HepG2 (cell line): Measurements from ENCODE around the gene DYNC1LI1. TPM values are rescaled to one million over a fixed set of nuclear protein-coding genes. Genes with fewer than 3 reads are reported as not detected.

Source experiments
- ATAC-seq: fragments of 200-7000 bp; cut with Tn5 transposase; 3 replicates; pipeline ENCODE4 v1.9.1; 2020; ENCODE audit warnings: mild to moderate bottlenecking, moderate library complexity
- BruUV-seq: library from RNA; stranded (reverse); fragments of 400-500 nt; replicated peaks from 2 replicates; lab custom pipeline; 2021; lab: Mats Ljungman, UMichigan
- CTCF ChIA-PET: fragments of 300-600 bp; formaldehyde crosslinking; extraction: SDS; loops from one replicate; lab custom pipeline; 2021; ENCODE audit warnings: low total read pairs, inconsistent platforms, low intra/inter-chr PET ratio; lab: Yijun Ruan, JAX
- POLR2A ChIA-PET: fragments of 350-600 bp; sonication (Branson Sonifier 250); formaldehyde crosslinking; loops from one replicate; lab custom pipeline; 2020; ENCODE audit warnings: antibody characterized with exemption, inconsistent platforms; lab: Yijun Ruan, JAX
- DNase-seq: peaks from one replicate; pipeline ENCODE4 v3.0.0-alpha.2; 2015; ENCODE audit warnings: low spot score
- FAIRE-seq: peaks from 3 replicates; lab custom pipeline; 2011; peaks lifted over from hg19 to GRCh38; lab: Jason Lieb, UNC
- H2AFZ ChIP-seq: one replicate; pipeline ENCODE4 v1.6.1; 2011; ENCODE audit warnings: low read length, inconsistent platforms
- H3K27ac ChIP-seq: fragments of 300-600 bp; 3 replicates; pipeline ENCODE4 v1.8.0; 2011; ENCODE audit warnings: mixed run types, mild to moderate bottlenecking, mixed read lengths, low read length, inconsistent platforms; ENCODE audit not compliant: insufficient read depth; ENCODE audit errors: extremely low read length
- H3K27me3 ChIP-seq, 2 experiments: fragments of 200-600 bp in 1 of 2; 2 replicates in 1 of 2; 3 replicates in 1 of 2; pipeline versions ENCODE4 v1.6.0 to v1.8.0; 2011; ENCODE audit warnings: low read length in 2 of 2, mild to moderate bottlenecking in 2 of 2, moderate library complexity in 2 of 2, inconsistent platforms in 1 of 2; ENCODE audit not compliant: insufficient read depth in 2 of 2, control insufficient read depth in 1 of 2
- H3K36me3 ChIP-seq, 2 experiments: fragments of 200-600 bp in 1 of 2; replicated peaks in 1 of 2; 2 replicates in 1 of 2; 3 replicates in 1 of 2; pipeline versions ENCODE4 v1.5.1 to v1.8.0; 2011; ENCODE audit warnings: low read length in 2 of 2, inconsistent platforms in 1 of 2; ENCODE audit not compliant: insufficient read depth in 2 of 2, control insufficient read depth in 1 of 2
- H3K4me1 ChIP-seq: 2 replicates; pipeline ENCODE4 v1.5.1; 2012; ENCODE audit warnings: low read length, inconsistent platforms; ENCODE audit not compliant: insufficient read depth
- H3K4me2 ChIP-seq: 2 replicates; pipeline ENCODE4 v1.6.0; 2011; ENCODE audit warnings: low read depth, low read length, inconsistent platforms
- H3K4me3 ChIP-seq, 3 experiments: fragments of 200-600 bp in 1 of 3; sonication (generic), shearing (Covaris generic) in 1 of 3; replicated peaks in 1 of 3; 2 replicates each; pipeline ENCODE4 v1.5.1; 2011 to 2016; ENCODE audit warnings: low read length in 3 of 3, inconsistent platforms in 2 of 3, low read depth in 2 of 3, mild to moderate bottlenecking in 2 of 3, control low read depth in 1 of 3, mixed read lengths in 1 of 3; ENCODE audit not compliant: insufficient read depth in 1 of 3
- H3K79me2 ChIP-seq: one replicate; pipeline ENCODE4 v1.6.1; 2011; ENCODE audit warnings: low read length, inconsistent platforms; ENCODE audit not compliant: insufficient read depth
- H3K9ac ChIP-seq: 2 replicates; pipeline ENCODE4 v1.6.0; 2011; ENCODE audit warnings: mild to moderate bottlenecking, low read depth, low read length, inconsistent platforms; ENCODE audit not compliant: insufficient read depth
- H3K9me3 ChIP-seq: 2 replicates; pipeline ENCODE4 v1.5.1; 2012; ENCODE audit warnings: mild to moderate bottlenecking, low read length
- H4K20me1 ChIP-seq: 2 replicates; pipeline ENCODE4 v1.6.0; 2011; ENCODE audit warnings: inconsistent platforms, mild to moderate bottlenecking, low read length, moderate library complexity; ENCODE audit not compliant: insufficient read depth
- ATF7 ChIP-seq, 2 experiments: fragments of 450-650 bp in 1 of 2; sonication (generic) in 1 of 2; formaldehyde crosslinking in 1 of 2; IDR thresholded peaks; 2 replicates each; pipeline versions ENCODE4 v1.4.0 to v1.6.1; 2016 to 2020; ENCODE audit warnings: antibody characterized with exemption in 1 of 2, mild to moderate bottlenecking in 1 of 2, missing genetic modification reagents in 1 of 2
- GMEB2 ChIP-seq: IDR thresholded peaks from 2 replicates; pipeline ENCODE4 v1.6.1; 2016; ENCODE audit warnings: missing biosample characterization, missing genetic modification reagents, low read depth
- HNF1A ChIP-seq, 2 experiments: sonication (generic) in 1 of 2; formaldehyde crosslinking in 1 of 2; IDR thresholded peaks; 2 replicates each; pipeline versions ENCODE4 v1.4.0 to v1.6.1; 2016 to 2020; ENCODE audit warnings: borderline replicate concordance in 1 of 2, low read depth in 1 of 2, mild to moderate bottlenecking in 1 of 2, missing genetic modification reagents in 1 of 2
- KAT7 ChIP-seq: IDR thresholded peaks from 2 replicates; pipeline ENCODE4 v1.6.1; 2018; ENCODE audit warnings: borderline replicate concordance, missing compliant biosample characterization
- KLF12 ChIP-seq: sonication (generic); formaldehyde crosslinking; IDR thresholded peaks from 2 replicates; pipeline ENCODE4 v1.4.0; 2020; ENCODE audit warnings: missing genetic modification reagents, borderline replicate concordance
- MAF1 ChIP-seq: sonication (generic); formaldehyde crosslinking; IDR thresholded peaks from 2 replicates; pipeline ENCODE4 v1.5.0; 2020; ENCODE audit warnings: missing genetic modification reagents, borderline replicate concordance
- MAFF ChIP-seq: IDR thresholded peaks from 2 replicates; pipeline ENCODE4 v1.6.1; 2011; ENCODE audit warnings: low read depth, low read length, improper control_type of control experiment
- MAFK ChIP-seq, 2 experiments: IDR thresholded peaks in 1 of 2; conservative IDR thresholded peaks in 1 of 2; 2 replicates each; pipeline ENCODE4 v1.6.1; 2011; ENCODE audit warnings: improper control_type of control experiment in 2 of 2, low read length in 2 of 2
- MIER2 ChIP-seq: IDR thresholded peaks from 2 replicates; pipeline ENCODE4 v1.6.1; 2016; ENCODE audit warnings: missing biosample characterization, missing genetic modification reagents
- PCBP1 ChIP-seq: fragments of 200-400 bp; formaldehyde crosslinking; IDR thresholded peaks from 2 replicates; pipeline ENCODE4 v1.6.1; 2017; ENCODE audit warnings: mild to moderate bottlenecking, low read depth, low read length, borderline replicate concordance
- PREB ChIP-seq: sonication (generic); formaldehyde crosslinking; IDR thresholded peaks from 2 replicates; pipeline ENCODE4 v1.4.0; 2020; ENCODE audit warnings: missing genetic modification reagents
- RXRB ChIP-seq: IDR thresholded peaks from 2 replicates; pipeline ENCODE4 v1.6.1; 2016; ENCODE audit warnings: borderline replicate concordance, missing genetic modification reagents, missing compliant biosample characterization
- ZNF260 ChIP-seq: sonication (generic); formaldehyde crosslinking; IDR thresholded peaks from 2 replicates; pipeline ENCODE4 v1.4.0; 2020; ENCODE audit warnings: missing genetic modification reagents, low read depth, mild to moderate bottlenecking, borderline replicate concordance
- ZNF597 ChIP-seq: sonication (generic); formaldehyde crosslinking; IDR thresholded peaks from 2 replicates; pipeline ENCODE4 v1.5.0; 2020; ENCODE audit warnings: missing genetic modification reagents
- whole genome bisulfite sequencing: methylation state at CpG from one replicate; pipeline ENCODE4 v1.1.6; 2017; ENCODE audit warnings: low lambda C conversion rate; 5-methylcytosine and 5-hydroxymethylcytosine counted together
- in situ Hi-C: cut with HindIII; loops from 2 replicates; pipeline ENCODE4 v1.10.0; 2017; ENCODE audit warnings: low pct_unique_long_range_greater_than_20kb; ENCODE audit not compliant: extremely low pct_ligation_motif_present
- intact Hi-C: fragments of 100-400 bp; cut with micrococcal nuclease; formaldehyde crosslinking; loops from one replicate; pipeline ENCODE4 v1.10.0; 2022; ENCODE audit not compliant: unreplicated experiment
- polyA plus RNA-seq, 8 experiments: library from polyadenylated mRNA; depleted of rRNA in 3 of 8; stranded (reverse) in 7 of 8; unstranded in 1 of 8; fragments of >200 nt; fragmentation: Illumina TruSeq in 4 of 8; extraction: Trizol in 4 of 8; gene quantifications; 2 replicates each; pipeline versions ENCODE4 v1.2.1 to v1.2.3, GENCODE V29; 2011 to 2016; ENCODE audit warnings: low read depth in 4 of 8, missing spikeins in 1 of 8, mixed read lengths in 1 of 8; ENCODE audit not compliant: insufficient read depth in 1 of 8
- total RNA-seq, 5 experiments: library from RNA; depleted of rRNA; stranded (reverse); fragments of >200 nt; fragmentation: Illumina TruSeq; extraction: Trizol; gene quantifications; 2 replicates each; pipeline ENCODE4 v1.2.3, GENCODE V29; 2016; ENCODE audit warnings: low read depth in 1 of 5

The DYNC1LI1 gene
- total and polyA plus RNA-seq, 2 of the 13 experiments (the other 11 are each of a cell fraction or from before 2014, with no cell fraction given), result 13.4 to 37.1 TPM

- TF ChIP-seq MAFF, result 0 out of 2 replicates have a peak, but pooled peaks have one; percentile 12
- no peak for TF ChIP-seq ZNF260 (CRISPR knock-in tag)
- TF ChIP-seq MAFK (conservative IDR thresholded peaks at IDR 0.05 in 1 of 2, IDR thresholded peaks at IDR 0.05 in 1 of 2; ENCODE audit: low read length in 2 of 2), result peak; percentile 25 to 59; a peak in 2 of 4 replicates
These were observed 44.9 kb downstream of the DYNC1LI1 start (continued) for GRCh38 chr3:32525720-32526119.

GRCh38 chr3:32522682-32523081 lies 48.0 kb downstream of the DYNC1LI1 start:
- ATAC-seq (no peak), DNase-seq (no peak), FAIRE-seq (no peak)
- WGBS, result 81% methylated on average over 7 of the region's 7 CpGs
- ChIA-PET CTCF (no interaction called here), POLR2A (no interaction called here)
- no peaks in the 10 kb centered on the region for H3K9me3 ChIP-seq
- H2AFZ ChIP-seq, result no peak overlapping the region
- H3K36me3 ChIP-seq, result peaks cover 4 to 9% of the 10 kb centered on the region in 2 experiments; a peak in 3 of 5 replicates
- no TSS peak for BruUV-seq
- no peaks in the 10 kb centered on the region for H4K20me1 ChIP-seq
- no peak overlapping the region for H3K4me3 ChIP-seq
- in situ Hi-C loops, result no loop called here
- no peaks in the 10 kb centered on the region for H3K4me1 ChIP-seq
- intact Hi-C loops, result no loop called here
- no peak overlapping the region for H3K27ac ChIP-seq
- no peaks in the 10 kb centered on the region for H3K27me3 ChIP-seq
- H3K79me2 ChIP-seq, result no peaks in the 10 kb centered on the region
- H3K9ac ChIP-seq, result no peak overlapping the region
- no peak overlapping the region for H3K4me2 ChIP-seq
- TF ChIP-seq ZNF597 (no peak), MAF1 (CRISPR knock-in tag) (no peak), ATF7 (IDR thresholded peaks at IDR 0.05) (no peak), ATF7 (CRISPR knock-in tag; IDR thresholded peaks at IDR 0.05) (no peak), RXRB (CRISPR knock-in tag) (no peak), MIER2 (CRISPR knock-in tag) (no peak), KAT7 (CRISPR knock-in tag) (no peak), GMEB2 (CRISPR knock-in tag) (no peak), KLF12 (CRISPR knock-in tag) (no peak), PREB (CRISPR knock-in tag) (no peak), PCBP1 (no peak), HNF1A (IDR thresholded peaks at IDR 0.05; ENCODE audit: low read depth) (no peak), HNF1A (CRISPR knock-in tag; IDR thresholded peaks at IDR 0.05; ENCODE audit: borderline replicate concordance) (no peak)
